ENCODE results near the gene KCNQ1OT1.

KCNQ1OT1 gene

DNA sequence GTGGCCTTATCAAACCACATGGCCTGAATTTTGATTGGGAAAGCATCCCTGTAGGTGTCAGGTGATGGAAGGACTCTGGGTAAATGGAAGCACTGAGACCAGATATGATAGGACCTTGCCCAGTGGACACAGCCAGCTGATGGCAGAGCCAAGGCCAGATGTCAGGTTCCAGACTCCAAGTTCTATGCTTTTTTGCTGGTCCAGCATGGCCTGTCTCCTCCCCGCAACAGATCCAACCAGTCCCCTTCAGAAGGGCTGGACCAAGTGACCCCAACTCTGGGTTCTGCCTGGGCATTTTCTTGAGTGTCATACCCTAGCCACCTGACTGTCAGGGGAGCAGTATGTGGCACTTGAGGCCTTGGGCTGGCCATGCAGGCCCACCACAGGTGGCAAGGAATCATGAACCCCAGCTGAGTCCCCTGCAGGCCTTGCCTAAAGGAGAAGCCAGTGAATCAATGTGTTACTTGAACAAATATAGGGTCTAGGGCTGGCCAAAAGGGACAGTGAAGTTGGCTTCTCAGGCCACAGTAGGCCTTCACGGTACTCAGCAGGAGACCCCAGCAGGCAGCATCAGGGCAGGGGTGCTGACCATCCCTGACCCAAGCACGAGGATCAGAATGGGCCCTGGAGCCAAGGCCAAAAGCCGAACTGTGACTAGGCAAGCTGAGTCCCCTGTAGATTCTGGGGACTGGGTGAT, 27.1 kb downstream of the KCNQ1OT1 start:
- no peak for ATAC-seq
- TF ChIP-seq ESRRG (CRISPR knock-in tag; IDR thresholded peaks at IDR 0.05) (no peak), SNAI2 (CRISPR knock-in tag; IDR thresholded peaks at IDR 0.05) (no peak), TOX (CRISPR knock-in tag; IDR thresholded peaks at IDR 0.05; ENCODE audit: borderline replicate concordance) (no peak), CSDC2 (CRISPR knock-in tag; IDR thresholded peaks at IDR 0.05) (no peak), ZNF565 (CRISPR knock-in tag; conservative IDR thresholded peaks at IDR 0.05; ENCODE audit: low read depth) (no peak), ZNF8 (CRISPR knock-in tag; IDR thresholded peaks at IDR 0.05) (no peak), GLIS3 (CRISPR knock-in tag; IDR thresholded peaks at IDR 0.05) (no peak), ZNF70 (CRISPR knock-in tag; IDR thresholded peaks at IDR 0.05) (no peak), TCF4 (CRISPR knock-in tag; IDR thresholded peaks at IDR 0.05; ENCODE audit: borderline replicate concordance) (no peak), ZC3H10 (CRISPR knock-in tag; IDR thresholded peaks at IDR 0.05) (no peak), RARB (CRISPR knock-in tag; IDR thresholded peaks at IDR 0.05) (no peak), ZFP30 (CRISPR knock-in tag; IDR thresholded peaks at IDR 0.05) (no peak)
- TF ChIP-seq, protein P1, sequence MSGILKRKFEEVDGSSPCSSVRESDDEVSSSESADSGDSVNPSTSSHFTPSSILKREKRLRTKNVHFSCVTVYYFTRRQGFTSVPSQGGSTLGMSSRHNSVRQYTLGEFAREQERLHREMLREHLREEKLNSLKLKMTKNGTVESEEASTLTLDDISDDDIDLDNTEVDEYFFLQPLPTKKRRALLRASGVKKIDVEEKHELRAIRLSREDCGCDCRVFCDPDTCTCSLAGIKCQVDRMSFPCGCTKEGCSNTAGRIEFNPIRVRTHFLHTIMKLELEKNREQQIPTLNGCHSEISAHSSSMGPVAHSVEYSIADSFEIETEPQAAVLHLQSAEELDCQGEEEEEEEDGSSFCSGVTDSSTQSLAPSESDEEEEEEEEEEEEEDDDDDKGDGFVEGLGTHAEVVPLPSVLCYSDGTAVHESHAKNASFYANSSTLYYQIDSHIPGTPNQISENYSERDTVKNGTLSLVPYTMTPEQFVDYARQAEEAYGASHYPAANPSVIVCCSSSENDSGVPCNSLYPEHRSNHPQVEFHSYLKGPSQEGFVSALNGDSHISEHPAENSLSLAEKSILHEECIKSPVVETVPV (CRISPR knock-in tag; IDR thresholded peaks at IDR 0.05): no peak
- TF ChIP-seq, protein P2, sequence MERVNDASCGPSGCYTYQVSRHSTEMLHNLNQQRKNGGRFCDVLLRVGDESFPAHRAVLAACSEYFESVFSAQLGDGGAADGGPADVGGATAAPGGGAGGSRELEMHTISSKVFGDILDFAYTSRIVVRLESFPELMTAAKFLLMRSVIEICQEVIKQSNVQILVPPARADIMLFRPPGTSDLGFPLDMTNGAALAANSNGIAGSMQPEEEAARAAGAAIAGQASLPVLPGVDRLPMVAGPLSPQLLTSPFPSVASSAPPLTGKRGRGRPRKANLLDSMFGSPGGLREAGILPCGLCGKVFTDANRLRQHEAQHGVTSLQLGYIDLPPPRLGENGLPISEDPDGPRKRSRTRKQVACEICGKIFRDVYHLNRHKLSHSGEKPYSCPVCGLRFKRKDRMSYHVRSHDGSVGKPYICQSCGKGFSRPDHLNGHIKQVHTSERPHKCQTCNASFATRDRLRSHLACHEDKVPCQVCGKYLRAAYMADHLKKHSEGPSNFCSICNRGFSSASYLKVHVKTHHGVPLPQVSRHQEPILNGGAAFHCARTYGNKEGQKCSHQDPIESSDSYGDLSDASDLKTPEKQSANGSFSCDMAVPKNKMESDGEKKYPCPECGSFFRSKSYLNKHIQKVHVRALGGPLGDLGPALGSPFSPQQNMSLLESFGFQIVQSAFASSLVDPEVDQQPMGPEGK (CRISPR knock-in tag; IDR thresholded peaks at IDR 0.05; ENCODE audit: borderline replicate concordance): no peak

DNA sequence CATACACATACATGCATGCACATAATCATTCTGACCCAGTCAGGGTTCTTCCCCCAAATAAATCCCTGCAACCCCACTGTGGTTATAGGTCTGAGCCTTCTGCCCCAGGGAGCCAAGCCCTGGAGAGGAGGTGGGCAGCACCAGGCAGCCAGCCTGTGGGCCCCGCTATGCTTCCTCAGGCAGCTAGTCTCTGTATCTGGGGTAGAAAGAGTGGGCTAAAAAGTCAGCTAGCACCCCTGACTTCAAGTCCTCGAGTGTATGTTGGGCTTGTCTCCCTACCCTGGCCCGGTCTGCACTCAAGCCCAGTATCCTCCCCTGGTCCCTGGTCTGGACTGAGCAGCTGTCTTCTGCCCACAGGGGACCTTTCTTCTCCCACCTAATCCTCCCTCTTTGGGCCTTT, 28.0 kb downstream of the KCNQ1OT1 start:
- TF ChIP-seq, protein P3, sequence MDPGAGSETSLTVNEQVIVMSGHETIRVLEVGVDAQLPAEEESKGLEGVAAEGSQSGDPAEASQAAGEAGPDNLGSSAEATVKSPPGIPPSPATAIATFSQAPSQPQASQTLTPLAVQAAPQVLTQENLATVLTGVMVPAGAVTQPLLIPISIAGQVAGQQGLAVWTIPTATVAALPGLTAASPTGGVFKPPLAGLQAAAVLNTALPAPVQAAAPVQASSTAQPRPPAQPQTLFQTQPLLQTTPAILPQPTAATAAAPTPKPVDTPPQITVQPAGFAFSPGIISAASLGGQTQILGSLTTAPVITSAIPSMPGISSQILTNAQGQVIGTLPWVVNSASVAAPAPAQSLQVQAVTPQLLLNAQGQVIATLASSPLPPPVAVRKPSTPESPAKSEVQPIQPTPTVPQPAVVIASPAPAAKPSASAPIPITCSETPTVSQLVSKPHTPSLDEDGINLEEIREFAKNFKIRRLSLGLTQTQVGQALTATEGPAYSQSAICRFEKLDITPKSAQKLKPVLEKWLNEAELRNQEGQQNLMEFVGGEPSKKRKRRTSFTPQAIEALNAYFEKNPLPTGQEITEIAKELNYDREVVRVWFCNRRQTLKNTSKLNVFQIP (CRISPR knock-in tag; IDR thresholded peaks at IDR 0.05; ENCODE audit: borderline replicate concordance, low read depth): no peak
- no peak for ATAC-seq

DNA sequence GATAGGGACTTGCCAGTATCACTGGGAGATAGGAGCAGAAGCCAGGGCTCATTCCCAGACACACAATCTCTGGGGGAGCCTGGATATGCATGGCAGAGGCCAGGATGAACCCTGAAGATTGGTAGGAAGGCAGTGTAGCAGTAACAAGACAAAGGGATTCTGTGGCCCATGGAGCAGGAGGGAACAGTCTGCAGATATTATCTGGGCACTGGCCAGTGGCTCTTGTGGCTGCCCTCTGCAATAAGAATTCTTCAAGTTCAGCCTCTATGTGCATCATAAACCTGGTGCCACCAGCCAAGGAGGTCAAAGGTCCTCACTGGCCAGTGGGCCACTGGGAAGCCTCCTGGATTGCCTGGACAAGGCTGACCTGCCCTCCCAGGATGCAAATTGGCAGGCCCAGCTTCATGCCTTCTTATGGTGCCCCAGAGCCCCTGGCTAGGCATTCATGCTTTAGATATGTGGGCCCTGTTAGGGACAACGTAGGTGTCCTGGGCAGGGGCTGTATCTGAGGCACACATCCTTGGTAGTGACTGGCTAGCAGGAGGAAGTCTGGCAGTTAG, 29.2 kb downstream of the KCNQ1OT1 start:
- TF ChIP-seq RARB (CRISPR knock-in tag; IDR thresholded peaks at IDR 0.05) (no peak), PPARA (CRISPR knock-in tag; IDR thresholded peaks at IDR 0.05; ENCODE audit: borderline replicate concordance) (no peak), ZFP30 (CRISPR knock-in tag; IDR thresholded peaks at IDR 0.05) (no peak), GLIS3 (CRISPR knock-in tag; IDR thresholded peaks at IDR 0.05) (no peak), TOX (CRISPR knock-in tag; IDR thresholded peaks at IDR 0.05; ENCODE audit: borderline replicate concordance) (no peak), BACH2 (CRISPR knock-in tag; IDR thresholded peaks at IDR 0.05; ENCODE audit: borderline replicate concordance) (no peak), ZC3H10 (CRISPR knock-in tag; IDR thresholded peaks at IDR 0.05) (no peak), ZNF8 (CRISPR knock-in tag; IDR thresholded peaks at IDR 0.05) (no peak), OSR1 (CRISPR knock-in tag; IDR thresholded peaks at IDR 0.05) (no peak), CSDC2 (CRISPR knock-in tag; IDR thresholded peaks at IDR 0.05) (no peak), ZNF70 (CRISPR knock-in tag; IDR thresholded peaks at IDR 0.05) (no peak), SNAI2 (CRISPR knock-in tag; IDR thresholded peaks at IDR 0.05) (no peak)
- TF ChIP-seq, protein P1 (CRISPR knock-in tag; IDR thresholded peaks at IDR 0.05): no peak
- TF ChIP-seq, protein P4, sequence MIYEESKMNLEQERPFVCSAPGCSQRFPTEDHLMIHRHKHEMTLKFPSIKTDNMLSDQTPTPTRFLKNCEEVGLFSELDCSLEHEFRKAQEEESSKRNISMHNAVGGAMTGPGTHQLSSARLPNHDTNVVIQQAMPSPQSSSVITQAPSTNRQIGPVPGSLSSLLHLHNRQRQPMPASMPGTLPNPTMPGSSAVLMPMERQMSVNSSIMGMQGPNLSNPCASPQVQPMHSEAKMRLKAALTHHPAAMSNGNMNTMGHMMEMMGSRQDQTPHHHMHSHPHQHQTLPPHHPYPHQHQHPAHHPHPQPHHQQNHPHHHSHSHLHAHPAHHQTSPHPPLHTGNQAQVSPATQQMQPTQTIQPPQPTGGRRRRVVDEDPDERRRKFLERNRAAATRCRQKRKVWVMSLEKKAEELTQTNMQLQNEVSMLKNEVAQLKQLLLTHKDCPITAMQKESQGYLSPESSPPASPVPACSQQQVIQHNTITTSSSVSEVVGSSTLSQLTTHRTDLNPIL (CRISPR knock-in tag; IDR thresholded peaks at IDR 0.05; ENCODE audit: low read depth): no peak
- TF ChIP-seq, protein P2 (CRISPR knock-in tag; IDR thresholded peaks at IDR 0.05; ENCODE audit: borderline replicate concordance): no peak
- TF ChIP-seq, protein P5, sequence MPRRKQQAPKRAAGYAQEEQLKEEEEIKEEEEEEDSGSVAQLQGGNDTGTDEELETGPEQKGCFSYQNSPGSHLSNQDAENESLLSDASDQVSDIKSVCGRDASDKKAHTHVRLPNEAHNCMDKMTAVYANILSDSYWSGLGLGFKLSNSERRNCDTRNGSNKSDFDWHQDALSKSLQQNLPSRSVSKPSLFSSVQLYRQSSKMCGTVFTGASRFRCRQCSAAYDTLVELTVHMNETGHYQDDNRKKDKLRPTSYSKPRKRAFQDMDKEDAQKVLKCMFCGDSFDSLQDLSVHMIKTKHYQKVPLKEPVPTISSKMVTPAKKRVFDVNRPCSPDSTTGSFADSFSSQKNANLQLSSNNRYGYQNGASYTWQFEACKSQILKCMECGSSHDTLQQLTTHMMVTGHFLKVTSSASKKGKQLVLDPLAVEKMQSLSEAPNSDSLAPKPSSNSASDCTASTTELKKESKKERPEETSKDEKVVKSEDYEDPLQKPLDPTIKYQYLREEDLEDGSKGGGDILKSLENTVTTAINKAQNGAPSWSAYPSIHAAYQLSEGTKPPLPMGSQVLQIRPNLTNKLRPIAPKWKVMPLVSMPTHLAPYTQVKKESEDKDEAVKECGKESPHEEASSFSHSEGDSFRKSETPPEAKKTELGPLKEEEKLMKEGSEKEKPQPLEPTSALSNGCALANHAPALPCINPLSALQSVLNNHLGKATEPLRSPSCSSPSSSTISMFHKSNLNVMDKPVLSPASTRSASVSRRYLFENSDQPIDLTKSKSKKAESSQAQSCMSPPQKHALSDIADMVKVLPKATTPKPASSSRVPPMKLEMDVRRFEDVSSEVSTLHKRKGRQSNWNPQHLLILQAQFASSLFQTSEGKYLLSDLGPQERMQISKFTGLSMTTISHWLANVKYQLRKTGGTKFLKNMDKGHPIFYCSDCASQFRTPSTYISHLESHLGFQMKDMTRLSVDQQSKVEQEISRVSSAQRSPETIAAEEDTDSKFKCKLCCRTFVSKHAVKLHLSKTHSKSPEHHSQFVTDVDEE (CRISPR knock-in tag; IDR thresholded peaks at IDR 0.05): no peak
- no peak for ATAC-seq
